ENCODE measurements around the gene CYP2A6.

CYP2A6 gene

GRCh38 chr19:40800997-40801377, 49.3 kb downstream of the CYP2A6 start:
- H3K27ac ChIP-seq: no peak overlapping the region
- no peak for TF ChIP-seq ZFX (IDR thresholded peaks at IDR 0.05; ENCODE audit: borderline replicate concordance)
- TF ChIP-seq CTCF (IDR thresholded peaks at IDR 0.05): no peak

- TF ChIP-seq CTCF (IDR thresholded peaks at IDR 0.05): no peak
- TF ChIP-seq ZFX (IDR thresholded peaks at IDR 0.05; ENCODE audit: borderline replicate concordance): no peak
- H3K27ac ChIP-seq: peak overlapping the region; percentile 85
Observed at GRCh38 chr19:40800339-40800996, 49.8 kb downstream of the CYP2A6 start.

GRCh38 chr19:40799558-40800338, 50.5 kb downstream of the CYP2A6 start:
- H3K27ac ChIP-seq: peak overlapping the region; percentile 85

GRCh38 chr19:40798683-40799557, 51.3 kb downstream of the CYP2A6 start, which contains the start of gene EGLN2:
TSS of gene EGLN2 (plus strand) at chr19:40799191. CDS start at chr19:40800573, 1,382 bp downstream.
- peak within 1 kb of the TSS; percentile 85 for H3K27ac ChIP-seq
- TF ChIP-seq ZFX (IDR thresholded peaks at IDR 0.05; ENCODE audit: borderline replicate concordance) (no peak), CTCF (IDR thresholded peaks at IDR 0.05) (no peak; the same call in 1 of the 2 replicates)

More at GRCh38 chr19:40799558-40800338, 50.5 kb downstream of the CYP2A6 start:
- TF ChIP-seq CTCF (IDR thresholded peaks at IDR 0.05): no peak
- TF ChIP-seq ZFX (IDR thresholded peaks at IDR 0.05; ENCODE audit: borderline replicate concordance): no peak

- H3K27ac ChIP-seq: peak overlapping the region; percentile 85
- TF ChIP-seq CTCF (IDR thresholded peaks at IDR 0.05) (peak; percentile 55), ZFX (IDR thresholded peaks at IDR 0.05; ENCODE audit: borderline replicate concordance) (no peak)
Observed at GRCh38 chr19:40797963-40798682, 52.1 kb downstream of the CYP2A6 start.

GRCh38 chr19:40797166-40797962, 52.9 kb downstream of the CYP2A6 start:
- TF ChIP-seq CTCF (IDR thresholded peaks at IDR 0.05): no peak
- TF ChIP-seq ZFX (IDR thresholded peaks at IDR 0.05; ENCODE audit: borderline replicate concordance): no peak
- peak overlapping the region; percentile 85 for H3K27ac ChIP-seq
